Spleen (tissue), 11 donors: Measurements from ENCODE around the gene PHF20. TPM values are rescaled to one million over a fixed set of nuclear protein-coding genes. Genes with fewer than 3 reads are reported as not detected.
A peak's percentile ranks its signal among the peaks of the same experiment; 100 is the strongest.

Experiments used
- DNase-seq: peaks from one replicate; pipeline ENCODE4 v3.0.0-alpha.2; 2020
- H3K27ac ChIP-seq, 8 donors: fragments of 200-600 bp; sonication (generic) in 7 of 8; 1 replicate in 4 of 8; 2 replicates in 4 of 8; pipeline versions ENCODE4 v1.5.0 to v1.8.0; 2016 to 2021; ENCODE audit warnings: inconsistent platforms in 4 of 8, mild to moderate bottlenecking in 4 of 8, moderate library complexity in 1 of 8
- H3K27me3 ChIP-seq, 7 donors: fragments of 200-600 bp; sonication (generic) in 6 of 7; replicated peaks in 1 of 7; 1 replicate in 4 of 7; 2 replicates in 3 of 7; pipeline versions ENCODE4 v1.5.0 to v1.8.0; 2016 to 2021; ENCODE audit warnings: inconsistent platforms in 3 of 7, mild to moderate bottlenecking in 1 of 7
- H3K36me3 ChIP-seq, 6 donors: fragments of 200-600 bp; sonication (generic) in 5 of 6; 1 replicate in 4 of 6; 2 replicates in 2 of 6; pipeline versions ENCODE4 v1.5.0 to v1.8.0; 2016 to 2021; ENCODE audit warnings: inconsistent platforms in 2 of 6
- H3K4me1 ChIP-seq, 6 donors: fragments of 200-600 bp; sonication (generic) in 5 of 6; 1 replicate in 3 of 6; 2 replicates in 3 of 6; pipeline versions ENCODE4 v1.5.0 to v1.8.0; 2016 to 2021; ENCODE audit warnings: inconsistent platforms in 3 of 6
- H3K4me3 ChIP-seq, 8 donors: fragments of 200-600 bp; sonication (generic) in 7 of 8; 1 replicate in 4 of 8; 2 replicates in 4 of 8; pipeline versions ENCODE4 v1.5.0 to v1.8.0; 2016 to 2021; ENCODE audit warnings: inconsistent platforms in 4 of 8, mild to moderate bottlenecking in 4 of 8, moderate library complexity in 2 of 8
- H3K9me3 ChIP-seq, 8 donors: fragments of 200-600 bp; sonication (generic) in 7 of 8; 1 replicate in 4 of 8; 2 replicates in 4 of 8; pipeline versions ENCODE4 v1.5.0 to v1.8.0; 2016 to 2021; ENCODE audit warnings: inconsistent platforms in 4 of 8
- POLR2A ChIP-seq, 3 donors: fragments of 450-650 bp; IDR thresholded peaks; one replicate each; pipeline ENCODE4 v1.5.1; 2017; ENCODE audit warnings: antibody characterized with exemption in 3 of 3, mild to moderate bottlenecking in 1 of 3
- POLR2AphosphoS5 ChIP-seq, 3 donors: sonication (generic); formaldehyde crosslinking; IDR thresholded peaks; one replicate each; pipeline ENCODE4 v1.5.1; 2017; ENCODE audit warnings: antibody characterized with exemption in 3 of 3
- WGBS, 5 donors: extraction: QIAGEN DNeasy Blood & Tissue Kit in 3 of 5; methylation state at CpG; one replicate each; pipeline versions ENCODE4 v1.1.5 to v1.1.7; 2013 to 2018; 5-methylcytosine and 5-hydroxymethylcytosine counted together
- intact Hi-C: fragments of 100-400 bp; cut with DNase I; formaldehyde crosslinking; loops from one replicate; pipeline ENCODE4 v1.15.0; 2023; ENCODE audit warnings: low total_unique reads
- polyA plus RNA-seq, 3 donors: library from polyadenylated mRNA; stranded (reverse); fragments of 200-250 nt; gene quantifications; one replicate each; pipeline ENCODE4 v1.2.1, GENCODE V29; 2013
- total RNA-seq, 7 donors: library from RNA; depleted of rRNA in 3 of 7; stranded (reverse); fragments of >200 nt in 3 of 7; fragmentation: NEBNext Ultra II Directional in 4 of 7; extraction: Animal tissue kit (Norgen Biotek cat#: 25700) in 4 of 7; gene quantifications; one replicate each; pipeline versions ENCODE4 v1.1.0 to v1.2.1, GENCODE V29; 2016 to 2021
- TF ChIP-seq, protein P1 (sequence below), 11 experiments: fragments of 200-600 bp in 7 of 11; fragments of 450-650 bp in 4 of 11; sonication (generic) in 4 of 11; IDR thresholded peaks in 8 of 11; conservative IDR thresholded peaks in 3 of 11; 1 replicate in 7 of 11; 2 replicates in 4 of 11; pipeline versions ENCODE4 v1.4.0 to v1.8.0; 2016 to 2021; ENCODE audit warnings: antibody characterized with exemption in 11 of 11, inconsistent platforms in 4 of 11, mild to moderate bottlenecking in 1 of 11
- donor health status: healthy with polysubstance abuse.
- donor health status: DM: no; HTN: no; CAD: no; lungs with moderate emphysema.
- donor health status: DM: no; HTN: no; CAD: no.
- donor health status: Bipolar disorder and iron deficiency.
- donor health status: healthy.
- donor health status: DM: no; HTN: no; CAD: no.
- donor health status: DM: yes; HTN: yes; CAD: no.

The PHF20 gene
- total and polyA plus RNA-seq, 10 donors: 40.0 to 89.9 (median 57.4) TPM

DNA sequence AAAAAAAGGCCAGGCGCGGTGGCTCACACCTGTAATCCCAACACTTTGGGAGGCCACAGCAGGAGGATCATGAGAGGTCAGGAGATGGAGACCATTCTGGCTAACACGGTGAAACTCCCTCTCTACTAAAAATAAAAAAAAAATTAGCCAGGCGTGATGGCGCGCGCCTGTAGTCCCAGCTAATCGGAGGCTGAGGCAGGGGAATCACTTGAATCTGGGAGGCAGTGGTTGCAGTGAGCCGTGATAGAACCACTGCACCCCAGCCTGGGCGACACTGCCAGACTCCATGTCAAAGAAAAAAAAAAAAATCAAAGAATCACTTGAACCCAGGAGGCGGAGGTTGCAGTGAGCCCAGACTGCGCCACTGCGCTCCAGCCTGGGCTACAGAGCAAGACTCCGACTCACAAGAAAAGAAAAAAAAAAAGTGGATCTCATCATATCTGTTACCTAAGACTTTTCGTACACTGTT, 33.9 kb upstream of the PHF20 start:
- intact Hi-C loops: loop anchor here (10.0 kb wide), 1 partner anchor 147 kb away; no protein-coding TSS in a partner anchor
- H3K4me3 ChIP-seq: peak overlapping the region in 1 of 8 donors; percentile 86
- no peak for DNase-seq
- TF ChIP-seq POLR2AphosphoS5 (IDR thresholded peaks at IDR 0.05) (no peak), POLR2A (IDR thresholded peaks at IDR 0.05) (no peak)
- TF ChIP-seq, protein P1, sequence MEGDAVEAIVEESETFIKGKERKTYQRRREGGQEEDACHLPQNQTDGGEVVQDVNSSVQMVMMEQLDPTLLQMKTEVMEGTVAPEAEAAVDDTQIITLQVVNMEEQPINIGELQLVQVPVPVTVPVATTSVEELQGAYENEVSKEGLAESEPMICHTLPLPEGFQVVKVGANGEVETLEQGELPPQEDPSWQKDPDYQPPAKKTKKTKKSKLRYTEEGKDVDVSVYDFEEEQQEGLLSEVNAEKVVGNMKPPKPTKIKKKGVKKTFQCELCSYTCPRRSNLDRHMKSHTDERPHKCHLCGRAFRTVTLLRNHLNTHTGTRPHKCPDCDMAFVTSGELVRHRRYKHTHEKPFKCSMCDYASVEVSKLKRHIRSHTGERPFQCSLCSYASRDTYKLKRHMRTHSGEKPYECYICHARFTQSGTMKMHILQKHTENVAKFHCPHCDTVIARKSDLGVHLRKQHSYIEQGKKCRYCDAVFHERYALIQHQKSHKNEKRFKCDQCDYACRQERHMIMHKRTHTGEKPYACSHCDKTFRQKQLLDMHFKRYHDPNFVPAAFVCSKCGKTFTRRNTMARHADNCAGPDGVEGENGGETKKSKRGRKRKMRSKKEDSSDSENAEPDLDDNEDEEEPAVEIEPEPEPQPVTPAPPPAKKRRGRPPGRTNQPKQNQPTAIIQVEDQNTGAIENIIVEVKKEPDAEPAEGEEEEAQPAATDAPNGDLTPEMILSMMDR (IDR thresholded peaks at IDR 0.05 in 8 of 11, conservative IDR thresholded peaks at IDR 0.05 in 3 of 11): no peak
- H3K27ac ChIP-seq: no peak overlapping the region
- H3K36me3 ChIP-seq: peaks cover 2 to 79% (median 76%) of the 10 kb centered on the region in 6 donors
- H3K4me1 ChIP-seq: peaks cover 66 to 84% (median 81%) of the 10 kb centered on the region in 6 donors
- H3K9me3 ChIP-seq: no peaks in the 10 kb centered on the region
- 88 to 95% (median 91%) methylated on average over 14 to 15 of the region's 15 CpGs for WGBS, 5 donors
- H3K27me3 ChIP-seq: no peaks in the 10 kb centered on the region

DNA sequence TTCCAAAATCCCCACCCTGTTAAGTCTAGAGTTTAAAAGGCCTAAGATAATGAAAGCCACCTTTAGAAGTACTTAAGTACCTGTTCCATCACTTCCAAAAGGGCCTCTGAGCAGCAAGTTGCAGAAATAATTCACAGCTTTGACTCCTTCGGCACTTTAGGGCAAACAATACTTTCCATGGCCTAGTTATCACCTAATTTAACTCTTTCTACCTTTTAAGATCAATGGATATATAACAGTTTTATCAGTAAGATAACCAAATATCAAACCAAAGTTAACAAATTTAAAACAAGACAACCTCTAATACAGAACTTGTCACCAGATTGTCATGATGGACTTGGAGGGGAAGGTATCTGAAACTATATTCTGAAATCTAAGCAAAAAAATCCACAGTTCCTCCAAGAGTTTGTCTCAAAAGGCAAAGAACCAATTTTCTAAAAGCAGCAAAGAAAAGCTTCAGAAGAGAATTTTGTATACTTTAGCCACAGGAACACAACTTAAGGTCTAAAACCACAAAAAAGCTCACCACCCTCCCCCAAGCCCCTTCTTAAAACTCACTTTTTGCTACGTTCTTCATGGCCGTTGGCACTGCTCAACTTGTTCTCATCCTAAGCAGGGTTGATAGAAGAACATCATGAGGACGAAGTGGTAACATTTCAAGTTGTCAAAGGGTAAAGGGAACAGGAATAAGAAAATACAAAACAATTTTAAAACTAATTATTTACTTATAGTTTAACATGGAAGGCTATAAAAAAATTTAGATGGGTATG, 33.2 kb upstream of the PHF20 start:
- no peak for TF ChIP-seq POLR2A (IDR thresholded peaks at IDR 0.05)
- no peak for DNase-seq
- peak overlapping the region in 4 of 8 donors; percentile 48 to 100 (median 100) for H3K27ac ChIP-seq
- peak overlapping the region in 5 of 8 donors; percentile 1 to 86 (median 64) for H3K4me3 ChIP-seq
- no peaks in the 10 kb centered on the region for H3K9me3 ChIP-seq
- peaks cover 65 to 84% (median 81%) of the 10 kb centered on the region in 6 donors for H3K4me1 ChIP-seq
- 50 to 67% (median 61%) methylated on average over 4 of the region's 4 CpGs for WGBS, 5 donors
- H3K27me3 ChIP-seq: no peaks in the 10 kb centered on the region
- intact Hi-C loops: loop anchor here (10.0 kb wide), 1 partner anchor 146 kb away; no protein-coding TSS in a partner anchor
- peaks cover 2 to 72% (median 70%) of the 10 kb centered on the region in 6 donors for H3K36me3 ChIP-seq

DNA sequence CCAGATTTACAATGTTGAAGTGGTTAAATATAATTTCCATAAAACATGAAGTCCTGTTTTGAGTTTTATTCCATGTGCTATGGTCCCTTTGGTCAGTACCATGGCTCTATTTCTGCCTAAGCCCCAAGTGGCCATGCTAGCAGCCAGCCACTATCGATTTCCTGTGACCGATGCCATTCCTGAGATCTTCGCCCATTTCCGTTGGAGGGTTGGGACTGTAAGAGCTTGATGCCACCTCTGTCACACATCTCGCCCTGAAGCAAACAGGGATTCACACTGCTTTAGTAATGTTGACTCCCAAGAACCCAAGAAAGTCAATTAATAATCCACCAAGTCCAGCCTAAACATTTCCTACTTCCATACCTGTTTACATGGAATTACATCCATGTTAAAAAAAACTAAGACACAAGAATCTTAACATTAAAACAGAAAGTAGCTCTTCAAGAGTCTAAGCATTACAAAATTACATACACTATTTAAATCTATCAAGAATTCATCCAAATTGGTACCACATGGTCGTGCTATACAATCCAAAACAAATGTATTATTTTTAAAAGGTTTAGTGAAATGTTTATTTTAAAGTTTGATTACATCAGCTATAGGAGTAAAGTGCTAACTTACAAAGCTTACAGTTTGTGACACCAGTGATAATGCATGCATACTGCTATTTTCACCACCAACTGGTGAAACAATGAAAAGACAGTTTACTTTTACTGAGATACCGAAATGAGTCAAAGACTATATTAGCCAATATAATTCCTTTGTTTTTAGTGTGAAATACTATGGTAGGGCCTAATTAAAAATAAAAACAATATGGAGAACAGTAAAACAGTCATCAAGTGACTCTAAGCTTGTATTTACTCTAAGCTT, 32.3 kb upstream of the PHF20 start:
- H3K9me3 ChIP-seq: no peaks in the 10 kb centered on the region
- H3K36me3 ChIP-seq: peaks cover 2 to 63% (median 60%) of the 10 kb centered on the region in 6 donors
- peak in 1 of 3 donors; percentile 52 for TF ChIP-seq POLR2AphosphoS5 (IDR thresholded peaks at IDR 0.05)
- no peak for TF ChIP-seq POLR2A (IDR thresholded peaks at IDR 0.05)
- TF ChIP-seq, protein P1 (IDR thresholded peaks at IDR 0.05 in 8 of 11, conservative IDR thresholded peaks at IDR 0.05 in 3 of 11): peak in 1 of 11 experiments; percentile 12
- WGBS, 5 donors: 38 to 55% (median 50%) methylated on average over 7 of the region's 7 CpGs
- no peaks in the 10 kb centered on the region for H3K27me3 ChIP-seq
- no peak for DNase-seq
- intact Hi-C loops: loop anchor here (10.0 kb wide), 1 partner anchor 145 kb away; no protein-coding TSS in a partner anchor
- peak overlapping the region; percentile 64 to 88 (median 78) for H3K4me3 ChIP-seq
- H3K4me1 ChIP-seq: peaks cover 63 to 84% (median 81%) of the 10 kb centered on the region in 6 donors
- peak overlapping the region in 6 of 8 donors; percentile 48 to 100 (median 100) for H3K27ac ChIP-seq

DNA sequence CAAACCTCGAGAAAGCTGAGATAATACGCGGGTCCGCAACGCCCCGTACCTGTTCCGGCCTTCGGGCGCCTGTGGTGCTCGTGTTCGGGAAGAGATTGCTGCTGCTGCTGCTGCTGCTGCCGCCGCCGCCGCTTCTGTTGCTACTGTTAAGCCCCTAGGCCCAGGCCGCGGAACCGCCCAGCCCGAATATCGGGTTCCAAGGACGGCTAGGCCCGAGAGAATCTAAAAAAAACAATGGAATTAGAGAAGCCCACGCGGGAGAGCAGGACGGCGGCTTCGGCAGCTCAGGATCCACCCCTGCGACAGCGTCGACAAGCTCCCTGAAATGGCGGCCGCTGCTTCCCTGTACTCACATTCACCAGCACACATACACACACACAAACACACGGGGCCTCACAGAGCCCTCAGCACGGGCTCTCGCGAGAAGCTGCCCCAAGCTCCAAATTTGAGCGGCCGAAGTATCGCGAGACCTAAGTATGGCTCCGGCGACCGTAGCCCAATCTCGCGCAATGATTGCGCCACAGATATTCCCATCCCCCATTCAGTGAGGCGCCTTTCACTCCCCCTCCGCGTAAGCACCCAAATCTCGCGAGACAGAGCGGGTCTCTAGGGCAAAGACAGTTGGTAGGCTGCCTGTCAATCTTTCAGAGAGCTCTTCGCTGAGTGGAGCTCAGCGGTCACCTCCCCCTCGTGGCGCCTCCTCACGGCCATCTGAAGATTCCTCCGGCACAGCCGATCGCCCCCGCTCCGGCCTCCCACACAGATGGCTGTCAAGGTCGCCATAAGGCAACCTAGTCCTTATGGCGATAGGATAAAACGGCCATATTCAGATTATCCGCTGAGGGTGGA, 29.7 kb upstream of the PHF20 start, which contains the start of gene RBM39:
RBM39 (minus strand) TSS at position 369 of the 849 bp plus-strand sequence. CDS start 1,386 bp downstream, outside the sequence.
- Histone ChIP-seq H3K4me3 (peak within 1 kb of the TSS; percentile 64 to 88 (median 78)), H3K9me3 (no peaks in the 10 kb centered on the region), H3K27me3 (no peaks in the 10 kb centered on the region), H3K27ac (peak within 1 kb of the TSS; percentile 98 to 100 (median 100)), H3K36me3 (peaks cover 0 to 37% (median 35%) of the 10 kb centered on the region in 6 donors), H3K4me1 (peaks cover 43 to 67% (median 57%) of the 10 kb centered on the region in 6 donors)
- TF ChIP-seq POLR2A (IDR thresholded peaks at IDR 0.05): peak; percentile 96 to 98 (median 97)
- TF ChIP-seq POLR2AphosphoS5 (IDR thresholded peaks at IDR 0.05): peak; percentile 99
- TF ChIP-seq, protein P1 (IDR thresholded peaks at IDR 0.05 in 8 of 11, conservative IDR thresholded peaks at IDR 0.05 in 3 of 11): peak; percentile 8 to 76 (median 62)
- intact Hi-C loops: no loop called here
- WGBS, 5 donors: 0 to 1% (median 0%) methylated on average over 39 to 66 of the region's 66 CpGs
- peak; percentile 99 for DNase-seq
